DMS153 treated with DMSO at 0.1 percent for 48 hours (cell line): ENCODE measurements around the gene NUAK2.
A peak's percentile ranks its signal among the peaks of the same experiment; 100 is the strongest.

Experiments
- DNase-seq: peaks from one replicate; lab custom pipeline; 2025; ENCODE audit not compliant: unreplicated experiment; lab: John Stamatoyannopoulos, UW

Gene NUAK2

DNA sequence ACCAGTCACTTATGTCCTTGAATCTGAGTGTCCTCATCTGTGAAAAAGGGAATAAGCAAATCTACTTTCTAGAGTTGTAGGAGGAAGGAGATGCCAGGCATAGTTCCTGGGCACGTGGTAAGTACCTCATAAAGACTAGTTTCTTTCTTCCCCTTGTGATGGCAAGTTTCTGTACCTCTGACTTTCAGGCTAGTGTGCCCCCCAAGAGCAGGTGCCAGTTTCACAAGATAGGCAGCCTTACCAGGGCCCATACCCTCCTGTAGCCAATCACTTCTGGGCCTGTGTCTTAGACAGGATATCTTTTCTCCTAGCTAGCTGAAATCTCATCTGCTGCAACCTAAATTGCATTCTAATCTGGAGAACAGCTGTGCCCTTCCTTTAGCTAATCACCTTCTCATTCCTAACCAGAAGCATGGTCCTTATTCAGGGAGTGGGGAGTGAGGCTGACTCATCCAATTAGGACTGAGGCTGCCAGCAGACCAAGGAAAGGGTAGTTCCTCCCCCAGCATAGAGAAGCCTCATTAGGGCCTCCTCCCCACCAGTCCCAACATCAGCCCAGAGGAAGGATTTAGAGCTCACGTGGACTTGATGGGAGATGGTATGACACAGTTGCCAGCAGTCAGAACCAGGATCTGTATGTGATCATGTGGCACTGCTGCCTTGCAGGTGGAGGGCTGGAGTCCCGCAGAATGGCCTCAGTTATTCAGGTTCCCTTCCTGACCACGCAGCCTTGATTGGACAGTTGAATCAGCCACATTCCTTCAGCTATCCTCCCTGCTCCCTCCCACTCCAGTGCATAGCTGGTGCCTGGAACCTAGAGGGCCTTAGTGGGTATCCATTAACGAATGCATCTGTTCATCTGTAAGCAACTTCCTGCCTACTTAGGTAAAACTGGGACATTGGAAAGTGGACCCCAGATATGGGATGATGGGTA lies 27.3 kb upstream of the NUAK2 start:
- DNase-seq: no peak

DNA sequence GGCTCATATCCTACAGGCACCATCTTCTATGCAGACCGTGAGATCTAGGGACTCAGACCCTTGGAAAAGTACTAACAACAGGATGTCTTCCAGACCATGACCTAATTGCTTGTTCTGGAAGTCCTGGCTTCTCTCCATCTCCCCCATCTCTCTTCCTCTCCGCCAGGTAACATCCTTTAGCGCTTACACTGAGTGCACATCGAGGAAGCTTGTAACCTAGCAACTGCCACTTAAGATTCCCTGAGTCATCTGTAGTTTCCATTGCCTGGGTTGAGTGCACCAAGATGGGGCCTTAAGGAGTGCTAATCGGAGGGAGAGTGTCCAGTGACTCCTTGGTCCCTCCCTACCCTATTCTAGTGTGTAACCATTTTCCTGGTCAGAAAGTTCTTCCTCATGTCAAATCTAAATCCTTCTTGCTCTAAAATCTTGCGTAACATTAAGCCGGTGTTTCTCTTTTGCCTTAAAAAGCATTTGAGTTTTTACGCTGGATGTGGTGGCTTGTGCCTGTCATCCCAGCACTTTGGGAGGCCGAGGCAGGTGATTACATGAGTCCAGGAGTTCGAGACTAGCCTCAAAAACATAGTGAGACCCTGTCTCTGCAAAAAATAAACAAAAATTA lies 25.5 kb upstream of the NUAK2 start:
- DNase-seq: no peak

DNA sequence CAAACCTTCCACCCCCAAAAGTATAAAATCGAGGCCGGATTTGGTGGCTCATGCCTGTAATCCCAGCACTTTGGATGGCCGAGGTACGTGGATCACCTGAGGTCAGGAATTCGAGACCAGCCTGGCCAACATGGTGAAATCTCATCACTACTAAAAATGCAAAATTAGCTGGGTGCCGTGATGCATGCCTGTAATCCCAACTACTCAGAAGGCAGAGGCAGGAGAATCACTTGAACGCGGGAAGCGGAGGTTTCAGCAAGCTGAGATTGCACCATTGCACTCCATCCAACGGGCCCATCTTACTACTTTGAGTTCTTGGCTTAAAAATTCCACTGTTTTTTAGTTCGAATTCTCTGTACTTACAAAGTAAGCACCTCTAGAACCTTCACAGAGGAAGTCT lies 24.2 kb upstream of the NUAK2 start:
- no peak for DNase-seq

DNA sequence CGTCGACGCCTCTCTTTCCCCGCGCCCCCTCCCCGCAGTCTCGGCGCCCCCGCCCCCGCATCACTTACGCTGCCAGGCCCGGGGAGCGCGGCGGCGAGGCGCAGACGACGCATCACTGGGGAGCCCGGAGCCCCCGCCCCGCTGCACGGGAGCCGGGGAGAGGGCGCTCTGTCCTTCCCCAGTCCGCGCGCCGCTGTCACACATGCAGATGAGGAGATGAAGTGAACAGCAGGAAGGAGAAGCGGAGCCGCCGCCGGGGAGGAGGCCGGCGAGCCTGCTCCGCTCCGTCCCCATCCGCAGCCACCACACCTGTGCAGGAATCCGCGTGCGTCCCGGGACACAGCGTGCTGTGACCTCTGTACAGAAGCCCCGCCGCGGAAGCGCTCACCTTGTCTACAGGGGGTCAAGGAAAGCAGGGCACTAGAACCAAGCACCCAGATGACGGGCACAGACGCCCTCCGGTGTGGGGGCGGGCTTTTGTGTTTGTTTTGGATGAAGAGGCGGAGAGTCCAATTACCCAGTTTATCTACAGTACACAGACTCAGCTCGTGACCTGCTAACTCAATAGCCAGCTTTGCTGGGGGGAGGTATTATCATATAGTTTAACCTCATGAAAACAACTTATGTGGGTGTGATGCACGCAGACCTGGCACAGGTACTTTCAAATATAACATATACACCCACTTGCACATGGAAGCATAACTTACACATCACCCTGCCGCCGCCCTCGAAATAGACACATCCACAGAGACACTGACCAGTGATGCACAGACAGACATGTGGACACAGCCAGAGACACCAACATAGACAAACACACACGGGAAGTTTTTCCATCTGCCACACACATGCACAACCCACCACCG lies 22.8 kb upstream of the NUAK2 start:
- peak; percentile 34 for DNase-seq

DNA sequence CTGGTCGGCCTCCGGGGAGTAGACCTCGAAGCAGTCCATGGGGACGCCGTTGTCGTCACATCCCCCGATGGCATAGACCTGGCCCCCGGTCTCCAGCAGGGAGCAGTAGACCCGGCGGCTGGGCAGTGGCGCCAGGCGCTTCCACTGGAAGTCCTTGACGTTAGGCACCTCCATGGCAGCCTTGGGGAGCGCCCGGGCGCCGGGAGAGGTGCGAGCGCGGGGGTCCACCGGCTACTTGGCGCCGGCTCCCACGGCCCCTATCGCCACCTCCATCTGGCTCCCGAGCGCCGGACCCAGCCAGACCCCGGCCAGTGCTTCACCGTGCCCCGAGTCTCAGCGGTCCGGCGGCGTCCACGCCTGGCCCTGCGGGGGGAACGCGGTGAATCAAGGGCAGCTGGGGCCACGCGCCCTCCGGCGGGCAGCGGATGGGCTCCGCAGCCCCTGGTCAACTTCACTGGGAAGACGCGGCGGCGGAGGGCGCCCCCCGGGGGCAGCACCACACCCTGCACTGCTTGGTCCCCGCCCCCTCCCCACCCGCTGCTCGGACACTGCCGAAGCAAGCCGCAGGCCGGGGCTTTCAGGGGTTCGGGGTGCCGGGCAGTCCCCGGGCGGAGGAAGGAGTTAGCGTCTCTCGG lies 22.0 kb upstream of the NUAK2 start:
- no peak for DNase-seq

DNA sequence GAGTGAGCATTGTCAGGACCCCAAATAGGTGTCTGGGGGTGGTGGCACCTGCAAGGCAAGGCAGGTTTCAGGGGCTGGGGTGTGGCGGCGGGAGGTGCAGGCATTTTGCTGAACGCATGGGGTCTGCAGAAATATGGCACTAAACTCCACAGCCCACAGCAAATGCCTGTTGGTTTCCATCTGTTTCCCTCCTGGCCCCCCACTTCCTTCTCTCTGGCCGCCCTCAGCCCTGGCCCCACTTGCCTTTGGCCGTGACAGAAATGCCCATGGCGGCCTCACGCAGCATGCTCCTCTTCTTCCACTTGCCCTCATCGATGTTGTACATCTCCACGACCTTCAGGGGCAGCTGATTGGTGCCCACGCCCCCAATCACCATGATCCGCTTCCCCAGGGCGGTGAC lies 21.4 kb upstream of the NUAK2 start:
- no peak for DNase-seq

DNA sequence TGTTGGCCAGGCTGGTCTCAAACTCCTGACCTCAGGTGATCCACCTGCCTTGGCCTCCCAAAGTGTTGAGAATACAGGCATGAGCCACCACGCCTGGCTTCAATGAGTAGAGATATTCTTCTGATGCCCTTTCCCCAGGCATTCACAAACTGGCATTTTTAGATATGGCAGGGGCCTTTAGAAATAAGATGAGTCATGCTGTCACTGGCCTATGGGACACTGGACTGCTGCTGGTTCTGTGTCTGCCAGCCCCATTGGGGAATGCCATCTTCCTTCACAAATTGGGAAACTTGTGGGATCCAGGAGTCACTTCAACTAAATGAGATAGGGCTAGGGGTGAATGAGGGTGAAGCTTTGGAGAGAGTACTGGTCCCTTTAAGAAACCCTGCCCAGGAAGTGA lies 19.1 kb upstream of the NUAK2 start:
- DNase-seq: no peak

DNA sequence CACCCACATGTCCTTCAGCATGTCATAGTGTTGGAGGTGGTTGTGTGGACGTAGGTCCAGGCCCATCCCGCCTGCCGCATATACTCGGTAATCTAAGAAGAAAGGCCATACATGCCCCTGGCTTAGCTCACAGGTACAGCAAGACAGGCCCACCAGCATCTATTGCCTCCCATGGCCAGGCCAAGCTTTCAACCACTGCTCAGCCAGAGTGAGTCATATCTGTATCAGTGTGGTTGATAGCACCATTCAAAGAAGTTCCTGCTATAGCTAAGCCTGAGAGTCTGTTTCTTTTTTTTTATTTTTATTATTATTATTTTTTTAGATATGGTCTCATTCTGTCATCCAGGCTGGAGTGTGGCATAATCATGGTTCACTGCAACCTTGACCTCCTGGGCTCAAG lies 18.2 kb upstream of the NUAK2 start:
- DNase-seq: no peak

DNA sequence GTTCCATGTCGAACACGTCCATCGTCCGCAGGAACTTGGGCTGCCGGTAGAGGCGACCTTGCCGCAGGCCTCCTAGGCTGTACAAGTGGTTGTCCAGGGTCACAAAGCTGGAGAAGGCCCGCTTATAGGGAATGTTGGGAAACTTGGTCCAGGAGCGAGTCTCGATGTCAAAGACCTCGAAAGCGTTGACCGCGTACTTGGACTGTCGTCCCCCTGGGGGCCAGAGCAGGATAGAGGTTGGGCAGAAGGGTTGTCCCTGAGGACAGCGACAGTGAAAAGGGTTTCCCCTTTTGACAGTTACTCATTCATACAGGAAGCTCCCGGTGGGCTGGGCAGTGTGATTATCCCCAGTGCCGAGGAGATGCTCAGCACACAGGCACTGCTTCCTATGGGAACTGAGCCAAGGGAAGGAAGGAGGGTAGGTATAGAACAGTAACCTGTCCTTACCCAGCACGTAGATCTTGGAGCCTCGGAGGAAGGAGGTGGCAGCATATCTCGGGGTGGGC lies 17.7 kb upstream of the NUAK2 start:
- no peak for DNase-seq

DNA sequence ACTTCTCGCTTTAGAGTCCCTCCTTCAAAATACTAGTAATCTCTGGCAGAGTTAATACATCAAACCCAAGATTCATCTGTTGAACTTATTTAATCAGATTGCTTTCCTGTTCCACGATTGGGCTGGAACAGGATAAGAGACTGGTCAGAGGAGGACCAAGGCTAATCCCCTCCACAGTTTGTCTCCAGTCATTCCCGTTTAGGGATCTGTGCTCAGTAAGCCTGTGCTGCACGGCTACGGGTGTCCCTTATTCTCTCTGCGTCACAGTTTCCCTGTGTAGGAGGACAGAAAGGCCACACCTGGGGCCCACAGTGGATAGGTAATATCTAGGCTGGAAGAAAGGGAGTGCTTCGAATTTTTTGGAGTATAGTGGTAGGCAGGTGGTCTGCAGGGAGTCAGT lies 16.5 kb upstream of the NUAK2 start:
- DNase-seq: no peak

DNA sequence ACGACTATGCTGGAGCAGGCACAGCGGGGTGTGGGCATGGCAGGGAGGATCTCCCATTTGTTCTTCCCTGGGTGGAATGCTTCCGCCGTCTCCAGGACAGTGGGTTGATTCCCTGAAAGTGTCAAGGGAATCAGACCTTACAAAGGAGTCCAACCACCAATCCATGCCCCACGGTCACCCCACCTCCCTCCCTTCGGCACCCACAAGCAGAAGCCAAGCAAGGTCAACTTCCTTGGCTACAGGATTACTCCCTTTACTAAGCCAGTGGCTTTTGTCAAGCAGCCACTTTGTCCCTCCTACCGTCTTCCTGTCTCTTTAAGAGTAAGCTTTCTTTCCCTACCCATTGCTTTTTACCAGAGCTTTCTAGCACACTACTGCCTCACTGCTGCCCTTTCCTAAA lies 15.9 kb upstream of the NUAK2 start:
- no peak for DNase-seq

DNA sequence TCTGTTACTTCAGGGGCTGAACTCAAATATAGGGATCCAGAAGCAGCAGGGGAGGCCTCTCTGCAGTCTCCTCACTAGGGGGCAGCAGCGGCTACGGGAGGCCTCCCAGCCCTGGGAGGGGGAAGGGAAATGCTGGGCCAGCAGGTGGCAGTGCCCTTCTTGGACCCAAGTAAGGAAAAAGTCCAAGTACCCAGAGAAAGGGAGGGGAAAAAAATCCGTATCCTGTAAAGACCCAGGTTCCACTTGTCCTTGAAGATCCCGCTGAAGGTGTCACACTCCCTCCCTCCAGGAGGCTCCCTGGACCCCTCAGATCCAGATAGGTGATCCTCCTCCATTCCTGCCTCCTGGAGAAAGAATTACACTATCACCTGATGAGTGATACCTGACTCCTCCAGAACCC lies 14.1 kb upstream of the NUAK2 start:
- peak; percentile 95 for DNase-seq

DNA sequence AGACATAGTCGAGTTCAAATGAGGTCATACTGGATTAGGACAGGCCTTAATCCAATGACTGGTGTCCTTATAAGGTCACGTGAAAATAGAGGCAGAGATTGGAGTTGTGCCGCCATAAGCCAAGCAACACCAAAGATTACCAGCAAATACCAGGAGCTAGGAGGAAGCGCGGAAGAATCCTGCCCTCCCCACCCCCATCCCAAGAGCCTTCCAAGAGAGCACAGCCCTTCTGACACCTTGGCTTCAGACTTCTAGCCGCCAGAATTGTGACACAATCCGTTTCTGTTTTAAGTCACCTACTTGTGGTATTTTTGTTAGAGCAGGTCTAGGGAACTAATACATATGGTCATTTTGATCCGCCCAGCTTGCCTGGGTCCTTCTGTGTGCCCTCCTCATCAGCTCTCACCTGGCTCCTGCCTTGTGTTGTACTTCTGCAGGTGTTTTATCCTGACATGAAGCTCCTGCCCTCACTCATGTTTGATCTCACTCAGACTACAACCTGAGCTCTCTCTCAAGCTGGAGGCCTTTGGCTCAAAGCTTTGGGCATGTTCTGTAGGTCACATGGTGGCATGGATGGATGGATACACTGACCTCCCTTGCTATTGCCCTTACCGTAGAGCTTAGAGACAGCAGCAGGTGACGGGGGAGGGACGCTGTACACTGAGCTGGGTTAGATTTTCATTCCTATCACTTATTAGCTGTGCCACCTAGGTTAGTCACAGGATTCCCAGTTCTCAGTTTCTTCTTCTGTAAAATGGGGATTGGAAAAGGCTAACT lies 10.7 kb upstream of the NUAK2 start:
- DNase-seq: no peak

DNA sequence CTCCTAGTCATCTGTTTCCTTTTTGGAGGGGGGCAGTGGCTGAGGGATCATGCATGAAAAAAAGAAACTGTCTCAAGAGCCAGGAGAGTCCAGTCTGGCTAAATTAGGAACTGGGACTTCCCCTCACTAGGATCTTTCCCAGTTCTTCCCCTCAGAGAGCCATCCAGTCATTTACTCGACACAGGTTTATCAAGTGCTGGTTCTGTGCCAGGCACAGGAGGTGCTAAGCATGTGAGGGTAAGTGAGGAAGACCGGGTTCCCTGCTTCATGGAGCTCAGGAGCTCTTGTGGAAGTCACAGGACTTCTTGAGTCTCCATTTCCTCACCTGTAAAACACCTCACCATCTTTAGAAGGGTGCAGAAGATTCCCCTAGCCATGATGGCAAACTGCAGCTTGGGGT lies 8.6 kb upstream of the NUAK2 start:
- DNase-seq: no peak

DNA sequence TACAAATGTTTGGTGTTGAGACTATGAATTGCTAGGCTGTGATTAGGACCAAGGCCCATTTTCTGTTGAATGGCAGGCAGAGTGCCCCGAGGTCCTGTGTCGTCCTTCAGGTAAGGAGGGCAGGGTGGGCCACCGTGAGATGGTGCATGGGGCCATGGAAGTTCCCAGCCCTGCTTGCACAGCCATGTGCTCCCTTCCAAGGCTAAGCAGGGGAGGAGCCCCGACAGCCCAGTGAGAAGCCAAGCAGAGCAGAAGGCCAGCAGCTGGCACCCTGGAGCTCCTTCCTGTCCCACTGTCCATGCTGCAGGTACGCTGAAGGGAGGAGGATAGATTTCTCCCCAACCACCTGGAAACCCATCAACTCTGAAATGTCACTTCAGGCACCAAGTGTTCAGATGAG lies 8.2 kb upstream of the NUAK2 start:
- DNase-seq: no peak

DNA sequence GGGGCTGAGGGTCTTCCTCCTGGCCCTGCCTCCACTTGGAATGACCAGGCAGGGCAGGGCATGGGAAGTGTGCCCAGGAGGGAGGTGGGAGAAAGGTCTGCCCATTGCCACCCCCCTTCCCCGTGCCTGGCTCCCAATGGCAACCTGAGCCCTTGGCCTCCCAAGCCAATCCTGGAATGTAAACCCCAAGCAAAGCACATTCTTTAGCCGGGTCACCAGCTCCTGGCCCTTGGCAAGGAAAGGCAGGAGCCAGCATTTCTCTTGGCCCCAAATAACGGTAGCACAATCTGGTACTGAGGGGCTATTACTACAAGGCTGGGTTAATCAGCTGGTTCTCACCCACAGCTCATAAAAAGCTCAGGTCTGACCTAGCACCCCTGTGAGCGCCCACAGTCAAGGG lies 6.9 kb upstream of the NUAK2 start:
- DNase-seq: no peak

DNA sequence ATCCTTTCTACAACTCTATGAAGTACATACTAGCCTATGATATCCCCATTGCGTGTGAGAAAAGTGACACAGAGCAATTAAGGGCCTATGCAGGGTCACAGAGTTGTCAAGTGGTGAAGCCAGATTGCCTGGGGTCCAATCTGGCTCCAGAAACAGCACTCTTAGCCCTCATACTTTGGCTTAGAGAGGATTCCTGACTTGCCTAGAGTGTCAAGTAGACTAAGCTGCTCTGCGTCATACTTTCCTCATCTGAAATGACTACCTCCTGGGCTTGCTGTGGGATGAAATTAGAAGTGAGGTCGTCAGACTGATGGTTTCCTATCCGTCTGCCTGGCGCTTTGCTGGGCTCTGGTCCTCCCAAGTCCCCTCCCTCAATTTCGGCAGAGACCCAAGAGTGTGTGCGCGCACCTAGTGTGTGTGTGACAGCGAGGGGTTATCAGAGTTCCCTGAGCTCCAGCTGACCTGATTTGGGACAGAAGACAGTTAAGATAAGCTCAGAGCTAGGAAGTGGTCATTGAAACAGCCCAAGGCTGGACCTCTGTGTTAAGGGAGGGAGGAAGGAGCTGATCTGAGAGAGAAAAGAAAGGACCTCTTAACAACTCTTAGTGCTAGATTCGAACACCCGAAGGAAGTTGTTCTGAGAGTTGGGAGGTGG lies 5.4 kb upstream of the NUAK2 start:
- no peak for DNase-seq

DNA sequence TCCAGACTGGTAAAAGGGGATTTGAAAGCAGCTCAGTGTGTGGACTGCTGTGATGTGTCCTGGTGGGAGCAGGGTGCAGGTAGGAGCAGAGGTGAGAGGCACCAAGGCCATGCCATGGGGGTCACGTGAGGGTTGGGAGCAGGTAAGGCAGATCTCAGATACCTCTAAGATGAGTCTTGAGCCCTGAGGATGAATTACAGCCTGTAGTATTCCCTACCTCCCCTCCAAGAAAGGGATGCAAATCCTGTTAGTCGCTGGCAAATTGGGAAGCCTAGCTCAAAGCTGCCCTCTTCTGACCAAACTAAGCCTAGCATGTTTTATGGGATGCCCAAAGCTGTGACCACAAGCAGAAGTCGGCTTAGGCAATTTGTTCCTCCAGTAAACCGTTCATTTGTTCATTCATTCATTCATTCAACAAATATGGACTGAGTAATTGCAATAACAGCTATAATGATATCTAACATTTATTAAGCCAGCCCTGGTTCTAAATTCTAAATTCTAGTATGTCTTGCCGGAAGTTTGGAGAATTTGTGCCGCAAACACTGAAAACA lies 3.9 kb upstream of the NUAK2 start:
- peak; percentile 88 for DNase-seq

DNA sequence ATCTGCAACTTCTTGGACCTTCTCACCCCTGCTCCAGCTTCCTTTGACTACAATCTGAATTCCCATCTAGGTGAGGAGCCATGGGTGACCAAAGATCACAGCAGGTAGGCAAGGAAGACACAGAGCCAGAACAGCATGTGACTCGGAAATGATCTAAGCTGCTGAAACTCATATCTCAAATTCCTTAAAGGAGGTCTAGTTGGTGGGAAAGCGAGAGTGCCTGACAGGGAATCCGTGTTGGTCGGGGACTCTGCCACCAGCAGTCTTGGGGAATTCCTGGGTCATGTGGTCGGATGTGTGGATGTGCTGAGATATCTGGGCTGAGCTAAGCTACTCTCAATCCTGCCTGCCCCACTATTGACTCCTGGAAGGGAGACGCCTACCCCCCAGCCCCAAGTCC lies 3.2 kb upstream of the NUAK2 start:
- DNase-seq: no peak

DNA sequence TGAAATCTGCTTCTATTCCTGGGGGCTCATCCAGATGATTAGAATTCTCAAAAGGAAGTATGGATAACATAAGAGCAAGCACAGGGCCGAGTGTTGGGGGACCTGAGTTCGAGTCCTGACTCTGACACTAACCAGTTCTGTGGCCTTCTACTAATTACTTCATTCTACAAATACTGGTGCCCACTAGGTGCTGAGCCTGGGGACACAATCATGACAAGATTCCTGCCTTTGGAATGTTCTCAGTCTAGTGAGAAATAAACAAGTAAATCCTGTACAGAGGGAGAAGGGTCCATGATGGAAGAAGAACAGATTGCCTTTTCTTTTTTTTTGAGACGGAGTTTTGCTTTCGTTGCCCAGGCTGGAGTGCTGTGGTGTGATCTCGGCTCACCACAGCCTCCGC lies 2.2 kb upstream of the NUAK2 start:
- DNase-seq: no peak
